HG03045 (cell line): Measurements from ENCODE around the gene ELK4.
A peak's percentile ranks its signal among the peaks of the same experiment; 100 is the strongest.
"Not testable (repeated sequence)": the region's sequence is repeated elsewhere in the genome, so short reads cannot be mapped to it uniquely, and the experiment has no call there.

ENCODE experiments used
- ATAC-seq: cut with Tn5 transposase; IDR thresholded peaks from one replicate; pipeline ENCODE4 v1.9.1; 2021; ENCODE audit warnings: mild to moderate bottlenecking, moderate library complexity; ENCODE audit not compliant: unreplicated experiment

ELK4 gene

DNA sequence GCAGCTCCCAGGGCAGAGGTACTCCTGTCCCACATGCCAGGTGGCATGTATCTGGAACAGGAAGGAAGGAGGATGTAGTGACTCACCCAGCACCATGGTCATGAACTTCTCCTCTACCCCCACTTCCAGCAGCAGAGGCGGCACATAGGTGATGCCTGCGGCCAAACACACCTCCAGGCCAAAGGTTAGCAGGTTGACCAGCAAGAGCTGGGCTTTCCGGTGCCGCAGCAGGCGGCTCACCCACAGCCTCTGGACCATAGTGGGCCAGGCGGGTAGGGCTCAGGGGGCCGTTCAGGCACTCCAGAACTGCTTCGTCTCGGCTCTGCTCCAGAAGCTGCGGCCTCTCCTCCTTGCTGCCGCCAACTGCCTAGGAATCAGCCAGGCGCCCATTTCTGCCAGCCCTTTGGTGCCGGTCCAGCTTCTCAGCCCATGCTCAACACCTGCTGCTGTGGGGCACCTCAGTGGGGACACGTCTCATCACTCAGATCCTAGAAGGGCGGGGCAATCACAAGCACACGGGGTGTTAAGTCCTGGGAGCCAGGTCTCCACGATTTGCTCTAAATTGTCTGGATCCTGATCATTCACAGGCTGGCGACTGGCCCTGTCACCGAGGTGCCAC lies 32.7 kb upstream of the ELK4 start:
- no peak for ATAC-seq

DNA sequence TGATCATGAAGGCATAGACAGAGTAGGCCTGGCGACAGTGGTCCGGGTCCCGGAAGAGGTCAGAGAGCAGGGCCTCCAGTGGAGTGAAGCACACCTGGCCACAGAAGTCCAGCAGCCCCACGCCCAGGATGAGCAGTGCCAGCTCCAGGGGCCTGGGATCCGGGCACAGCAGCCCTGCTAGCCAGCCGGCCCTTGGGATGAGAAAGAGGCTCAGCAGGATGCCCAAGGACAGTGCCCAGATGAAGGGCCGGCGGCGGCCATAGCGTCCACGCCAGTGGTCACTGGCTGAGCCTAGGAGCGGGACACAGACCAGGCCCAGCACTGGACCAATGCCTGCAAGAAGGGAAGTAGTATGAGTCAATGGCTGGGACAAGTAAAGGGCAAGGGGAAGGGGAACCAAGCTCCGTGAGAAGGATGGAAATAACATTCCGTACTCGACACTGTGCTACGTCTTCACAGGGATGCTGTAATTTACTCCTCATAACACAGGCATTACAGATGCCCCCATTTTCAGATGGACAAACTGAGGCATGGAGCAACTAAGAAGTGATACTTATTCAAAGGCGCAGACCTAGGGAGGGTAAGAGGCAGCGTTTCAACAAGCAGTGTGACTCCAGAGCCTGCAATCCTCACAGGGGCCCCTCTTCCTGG lies 31.6 kb upstream of the ELK4 start:
- no peak for ATAC-seq

DNA sequence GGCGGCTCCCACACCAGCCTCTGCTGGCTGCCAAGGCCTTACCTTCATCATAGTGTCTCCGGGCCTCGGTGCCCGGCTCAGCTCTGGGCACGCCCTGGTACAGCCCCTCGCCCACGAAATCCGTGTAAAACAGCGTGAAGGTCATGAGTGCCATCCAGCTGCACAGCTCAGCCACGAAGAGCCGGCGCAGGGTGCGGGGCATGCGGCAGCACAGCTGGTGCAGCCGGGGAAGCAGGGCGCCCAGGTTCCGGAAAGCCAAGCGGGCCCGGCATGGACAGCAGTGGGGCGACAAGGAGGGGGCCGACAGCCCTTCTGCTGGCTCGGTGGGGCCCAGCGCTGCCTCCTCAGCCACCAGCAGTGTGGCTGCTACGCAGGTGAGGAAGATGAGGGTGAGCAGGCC lies 31.0 kb upstream of the ELK4 start:
- ATAC-seq = no peak

- ATAC-seq = no peak
Measured at GRCh38 chr1:205662135-205662738, 30.4 kb upstream of the ELK4 start.

DNA sequence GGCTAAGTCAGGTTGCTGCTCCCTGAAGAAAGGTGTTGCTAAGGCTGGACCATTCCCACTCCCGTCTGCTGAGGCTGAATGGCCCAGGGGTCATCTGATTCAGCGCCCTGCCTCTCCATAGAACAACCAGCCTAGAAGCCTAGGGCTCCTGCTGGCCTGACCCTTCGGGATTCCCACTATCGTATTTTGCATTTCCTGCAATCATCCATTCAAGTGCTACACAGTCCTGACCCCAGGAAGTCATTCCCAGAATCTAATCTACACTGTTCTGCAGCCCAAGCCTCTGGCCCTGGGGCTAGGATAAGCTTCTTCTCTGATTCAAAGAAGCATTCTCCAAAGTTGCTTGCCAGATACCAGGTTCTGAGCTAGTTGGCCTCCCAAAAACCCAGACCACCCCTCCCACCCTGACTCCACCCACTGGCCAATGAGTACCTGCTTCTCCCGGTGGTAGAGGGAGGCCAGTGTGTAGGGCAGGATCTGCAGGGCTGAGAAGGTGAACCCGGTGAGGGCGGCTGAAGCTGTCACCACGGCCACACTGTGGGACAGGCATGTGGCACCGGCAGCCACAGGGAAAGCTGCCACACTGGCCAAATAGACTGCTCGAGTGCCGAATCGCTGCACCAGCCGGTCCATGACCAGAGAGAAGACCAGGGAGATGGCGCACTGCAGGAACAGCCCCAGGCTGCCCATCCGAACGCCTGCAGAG lies 29.8 kb upstream of the ELK4 start:
- no peak for ATAC-seq

GRCh38 chr1:205660361-205660760 lies 28.6 kb upstream of the ELK4 start:
- ATAC-seq = no peak

GRCh38 chr1:205658943-205659581 lies 27.3 kb upstream of the ELK4 start:
- peak; percentile 63 for ATAC-seq

GRCh38 chr1:205656236-205656635 lies 24.4 kb upstream of the ELK4 start:
- ATAC-seq = no peak

DNA sequence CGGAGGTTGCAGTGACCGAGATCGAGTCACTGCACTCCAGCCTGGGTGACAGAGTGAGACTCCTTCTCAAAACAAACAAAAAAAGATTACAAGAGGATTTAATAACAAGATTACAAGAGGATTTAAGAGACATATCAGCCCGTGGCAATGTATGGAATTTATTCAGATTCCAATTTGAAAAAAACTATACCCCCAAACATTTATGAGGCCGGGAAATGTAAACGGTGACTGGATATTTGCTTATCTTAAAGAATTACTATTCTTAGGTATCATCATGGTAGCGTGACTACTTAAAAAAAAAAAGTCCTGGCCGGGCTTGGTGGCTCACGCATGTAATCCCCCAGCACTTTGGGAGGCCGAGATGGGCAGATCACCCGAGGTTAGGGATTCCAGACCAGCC lies 21.2 kb upstream of the ELK4 start:
- ATAC-seq = no peak

- ATAC-seq = no peak
Measured at GRCh38 chr1:205650241-205650640, 18.4 kb upstream of the ELK4 start.

GRCh38 chr1:205645519-205645918 lies 13.7 kb upstream of the ELK4 start:
- no peak for ATAC-seq

DNA sequence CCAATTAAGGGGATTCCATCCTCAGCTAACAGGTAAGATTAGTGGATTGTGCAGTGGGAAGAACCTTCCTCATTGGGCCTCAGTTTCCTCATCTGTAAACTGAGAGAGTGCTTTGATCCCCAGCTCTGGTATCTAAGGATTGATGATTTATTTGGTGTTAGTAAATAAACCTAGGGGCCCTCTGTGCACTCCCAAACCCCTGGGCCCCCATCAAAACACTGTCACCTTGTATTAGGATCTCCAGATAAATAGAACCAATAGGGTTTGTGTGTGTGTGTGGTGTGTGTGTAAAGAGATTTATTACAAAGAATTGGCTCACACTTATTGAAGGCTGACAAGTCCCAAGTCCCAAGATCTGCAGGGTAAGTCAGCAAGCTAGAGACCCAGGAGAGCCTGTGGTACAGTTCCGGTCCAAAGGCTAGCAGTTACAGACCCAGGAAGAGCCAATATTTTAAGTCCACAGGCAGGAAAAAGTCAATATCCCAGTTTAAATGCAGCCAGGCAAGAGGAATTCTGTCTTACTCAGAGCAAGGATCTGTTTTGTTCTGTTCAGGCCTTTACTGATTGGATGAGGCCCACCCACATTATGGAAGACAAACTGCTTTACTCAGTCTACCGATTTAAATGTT lies 11.0 kb upstream of the ELK4 start:
- ATAC-seq = no peak

DNA sequence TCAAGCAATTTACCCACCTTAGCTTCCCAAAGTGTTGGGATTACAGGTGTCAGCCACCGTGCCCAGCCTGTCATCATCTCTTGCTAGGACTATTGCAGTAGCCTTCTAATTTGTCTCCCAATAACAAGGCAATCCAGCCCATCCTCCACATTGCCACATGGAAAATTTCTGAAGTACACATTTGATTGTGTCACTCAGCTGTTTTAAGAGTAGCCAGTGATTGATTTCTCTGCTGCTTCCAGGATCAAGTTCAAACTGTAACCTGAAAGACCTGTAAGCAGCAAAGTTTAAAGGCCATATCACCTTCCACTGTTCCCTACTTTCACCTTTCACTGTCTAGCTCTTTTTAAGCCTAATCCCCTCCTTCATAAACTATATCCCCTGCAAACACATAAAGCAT lies 7.8 kb upstream of the ELK4 start:
- ATAC-seq = no peak

GRCh38 chr1:205637854-205638468 lies 6.2 kb upstream of the ELK4 start:
- no peak for ATAC-seq

GRCh38 chr1:205636732-205637131 lies 4.9 kb upstream of the ELK4 start:
- ATAC-seq = no peak

- ATAC-seq = not testable (repeated sequence)
Measured at GRCh38 chr1:205636138-205636530, 4.3 kb upstream of the ELK4 start.

DNA sequence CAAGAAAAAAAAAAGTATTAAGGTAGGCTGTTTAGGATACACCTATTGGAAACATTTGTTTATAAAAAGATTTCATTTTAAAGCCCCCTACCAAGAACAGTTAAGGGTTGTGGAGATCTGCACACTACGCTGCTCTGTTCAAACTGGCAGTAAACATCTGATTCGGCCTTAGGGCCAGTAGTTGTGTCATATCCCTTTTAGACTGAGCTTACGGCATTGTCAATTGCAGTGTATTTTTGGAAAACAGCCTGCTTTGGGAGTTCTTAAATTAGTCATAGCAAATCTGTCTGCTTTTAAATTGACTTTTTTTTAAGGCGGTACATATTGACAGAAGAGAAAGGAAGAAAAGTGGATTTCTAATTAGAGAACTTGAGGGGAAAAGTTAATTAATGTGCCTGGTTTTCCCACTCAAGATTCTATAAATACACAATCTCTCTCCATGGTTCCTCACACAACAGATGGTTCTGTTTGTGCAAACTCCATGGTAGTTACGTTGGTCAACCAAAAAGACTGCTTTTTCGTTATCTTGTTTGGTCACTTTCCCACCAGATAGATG lies 1.7 kb upstream of the ELK4 start:
- no peak for ATAC-seq

- ATAC-seq = no peak
Measured at GRCh38 chr1:205632669-205633169, 908 bp upstream of the ELK4 start.

GRCh38 chr1:205631010-205631767 lies 622 bp downstream of the ELK4 start:
- ATAC-seq = peak; percentile 63
